RWPE2 (cell line): Measurements from ENCODE around the gene ZNF544.

ENCODE experiments used
- ATAC-seq: fragments of 200-7000 bp; cut with Tn5 transposase; 3 replicates; pipeline ENCODE4 v1.9.1; 2021; ENCODE audit warnings: low read depth
- DNase-seq: peaks from one replicate; pipeline ENCODE4 v3.0.0-alpha.2; 2020; ENCODE audit warnings: low spot score
- H3K27ac ChIP-seq: fragments of 450-650 bp; 2 replicates; pipeline ENCODE4 v1.5.1; 2017; ENCODE audit warnings: mild to moderate bottlenecking; ENCODE audit not compliant: poor library complexity, severe bottlenecking
- H3K27me3 ChIP-seq: fragments of 250-450 bp; sonication (Bioruptor Pico); 2 replicates; pipeline ENCODE4 v1.5.1; 2021; ENCODE audit warnings: mild to moderate bottlenecking, moderate library complexity; ENCODE audit not compliant: insufficient read depth, poor library complexity, severe bottlenecking
- H3K36me3 ChIP-seq: fragments of 250-450 bp; sonication (Bioruptor Pico); 2 replicates; pipeline ENCODE4 v1.5.1; 2020; ENCODE audit warnings: low read depth, mild to moderate bottlenecking, moderate library complexity
- H3K4me1 ChIP-seq: fragments of 250-450 bp; sonication (Bioruptor Pico); 2 replicates; pipeline ENCODE4 v1.5.1; 2021; ENCODE audit warnings: mild to moderate bottlenecking, moderate library complexity; ENCODE audit not compliant: insufficient read depth, poor library complexity, severe bottlenecking
- H3K4me3 ChIP-seq: fragments of 250-450 bp; sonication (Bioruptor Pico); 2 replicates; pipeline ENCODE4 v1.5.1; 2021; ENCODE audit warnings: mild to moderate bottlenecking, moderate library complexity; ENCODE audit not compliant: severe bottlenecking
- H3K9me3 ChIP-seq: fragments of 250-450 bp; sonication (Bioruptor Pico); 2 replicates; pipeline ENCODE4 v1.5.1; 2021; ENCODE audit warnings: mild to moderate bottlenecking, moderate library complexity; ENCODE audit not compliant: severe bottlenecking
- CTCF ChIP-seq: fragments of 450-650 bp; IDR thresholded peaks from one replicate; pipeline ENCODE4 v1.5.1; 2017; ENCODE audit warnings: mild to moderate bottlenecking, moderate library complexity; ENCODE audit not compliant: poor library complexity, severe bottlenecking

ZNF544 gene

DNA sequence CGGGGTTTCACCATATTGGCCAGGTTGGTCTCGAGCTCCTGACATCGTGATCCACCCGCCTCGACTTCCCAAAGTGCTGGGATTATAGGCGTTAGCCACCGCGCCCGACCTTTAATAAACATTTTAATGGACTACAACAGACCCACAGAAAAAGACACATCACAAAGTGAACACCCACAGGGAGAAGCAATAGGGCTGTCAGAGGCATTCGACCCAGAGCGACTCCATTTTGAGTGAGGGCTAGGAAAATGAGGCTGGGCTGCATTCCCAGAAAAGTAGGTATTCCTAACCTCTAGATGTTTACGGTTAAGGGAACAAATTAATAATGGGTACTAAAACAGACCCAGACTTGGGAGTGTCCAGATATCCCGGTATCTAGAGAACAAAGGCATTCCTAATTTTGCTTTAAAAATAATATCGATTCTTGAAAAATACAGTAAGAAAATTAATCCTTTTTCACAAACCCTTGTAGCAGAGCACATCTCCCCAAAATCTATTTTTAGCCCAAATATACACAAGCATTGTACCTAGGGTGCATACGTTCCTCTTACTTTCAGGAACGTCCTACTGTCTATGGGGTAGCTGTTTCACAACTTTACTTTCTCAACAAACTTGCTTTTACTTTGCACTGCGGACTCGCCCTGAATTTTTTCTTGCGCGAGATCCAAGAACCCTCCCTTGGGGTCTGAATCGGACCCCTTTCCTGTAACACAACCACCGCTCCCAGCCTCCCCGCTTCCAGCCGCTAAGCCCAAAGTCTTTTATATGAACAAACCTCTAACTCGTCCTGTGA lies 49.2 kb downstream of the ZNF544 start:
- ATAC-seq, result peak; percentile 0; the same call in 1 of the 3 replicates
- peak overlapping the region; percentile 66 for H3K4me3 ChIP-seq

GRCh38 chr19:58278541-58279041 lies 49.9 kb downstream of the ZNF544 start, which contains the start of gene ZNF8:
ZNF8 (plus strand) TSS chr19:58278955; CDS start chr19:58279082, 127 bp downstream.
- Histone ChIP-seq H3K36me3 (peaks cover 24% of the 10 kb centered on the region), H3K4me1 (peaks cover 3% of the 10 kb centered on the region), H3K27me3 (no peaks in the 10 kb centered on the region), H3K9me3 (no peaks in the 10 kb centered on the region), H3K27ac (peak within 1 kb of the TSS; percentile 44), H3K4me3 (peak within 1 kb of the TSS; percentile 66)
- DNase-seq (peak; percentile 98), ATAC-seq (peak; percentile 96)
- no peak for TF ChIP-seq CTCF

More for the DNA sequence above, 49.2 kb downstream of the ZNF544 start:
- H3K9me3 ChIP-seq, result no peaks in the 10 kb centered on the region
- peaks cover 24% of the 10 kb centered on the region for H3K36me3 ChIP-seq
- no peak for TF ChIP-seq CTCF
- no peak for DNase-seq
- H3K27ac ChIP-seq, result peak overlapping the region; percentile 44
- H3K4me1 ChIP-seq, result peaks cover 3% of the 10 kb centered on the region
- no peaks in the 10 kb centered on the region for H3K27me3 ChIP-seq

- H3K9me3 ChIP-seq, result no peaks in the 10 kb centered on the region
- DNase-seq, result peak; percentile 76
- peak overlapping the region; percentile 44 for H3K27ac ChIP-seq
- ATAC-seq, result peak; percentile 24; the same call in 2 of the 3 replicates
- H3K4me3 ChIP-seq, result peak overlapping the region; percentile 66
- no peaks in the 10 kb centered on the region for H3K27me3 ChIP-seq
- peaks cover 22% of the 10 kb centered on the region for H3K36me3 ChIP-seq
- TF ChIP-seq CTCF, result no peak
- H3K4me1 ChIP-seq, result peaks cover 3% of the 10 kb centered on the region
These were observed 50.6 kb downstream of the ZNF544 start for GRCh38 chr19:58279042-58279924.

DNA sequence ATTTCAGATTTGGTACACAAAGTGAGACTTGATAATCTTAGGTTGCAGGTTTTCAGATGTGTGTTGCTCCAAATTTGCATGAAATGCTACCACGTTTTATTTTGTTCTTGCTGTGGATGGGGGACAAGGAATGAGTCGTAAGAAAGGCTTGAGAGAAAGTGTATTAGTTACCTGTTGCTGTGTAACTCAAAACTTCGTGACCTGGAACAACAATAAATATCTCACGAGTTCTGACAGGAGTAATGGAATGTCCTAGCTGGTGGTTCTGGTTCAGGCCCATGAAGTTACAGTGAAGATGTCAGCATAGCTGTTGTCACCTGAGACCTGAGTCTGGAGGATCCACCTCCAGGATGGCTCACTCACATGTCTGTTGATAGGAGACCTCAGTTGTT lies 51.2 kb downstream of the ZNF544 start:
- Histone ChIP-seq H3K27ac (no peak overlapping the region), H3K36me3 (peaks cover 18% of the 10 kb centered on the region), H3K4me1 (peaks cover 3% of the 10 kb centered on the region), H3K9me3 (no peaks in the 10 kb centered on the region), H3K27me3 (no peaks in the 10 kb centered on the region), H3K4me3 (peak overlapping the region; percentile 66)
- TF ChIP-seq CTCF, result no peak
- DNase-seq (no peak), ATAC-seq (no peak)
